Astrocyte (in vitro differentiated cells and primary cell): ENCODE data around the gene KRT6C.

Experiments used
- CTCF ChIP-seq: IDR thresholded peaks from 2 replicates; pipeline ENCODE4 v1.5.1; 2011; ENCODE audit warnings: low read depth, mild to moderate bottlenecking, inconsistent platforms, low read length, moderate library complexity; ENCODE audit not compliant: insufficient read depth
- EZH2 ChIP-seq: IDR thresholded peaks from 2 replicates; pipeline ENCODE4 v1.6.1; 2012; ENCODE audit warnings: mild to moderate bottlenecking, low read length, inconsistent platforms; ENCODE audit not compliant: insufficient read depth

DNA sequence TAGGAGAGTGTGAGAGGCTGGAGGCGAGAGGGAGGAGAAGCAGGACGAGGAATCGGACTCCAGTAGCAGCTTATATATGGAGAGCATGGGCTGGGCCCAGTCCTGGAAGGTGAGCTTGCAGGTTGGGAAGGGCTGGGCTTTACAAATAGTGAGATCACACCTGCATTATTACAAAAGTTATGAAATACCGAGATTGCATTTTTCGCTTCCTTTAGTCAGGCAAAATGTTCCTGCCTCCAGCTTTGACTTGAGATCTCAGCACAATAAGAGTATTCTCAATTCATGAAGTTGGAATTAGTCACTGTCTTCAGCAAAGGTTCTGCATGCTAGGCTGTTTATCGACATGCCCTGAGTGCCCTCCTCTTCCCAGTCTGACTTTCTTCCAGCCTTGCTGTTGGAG, 21.5 kb downstream of the KRT6C start, which contains the start of gene KRT6B:
- no peak for TF ChIP-seq CTCF
- TF ChIP-seq EZH2 = no peak
